Measurements from ENCODE around the gene ARL5B.

Gene ARL5B

DNA sequence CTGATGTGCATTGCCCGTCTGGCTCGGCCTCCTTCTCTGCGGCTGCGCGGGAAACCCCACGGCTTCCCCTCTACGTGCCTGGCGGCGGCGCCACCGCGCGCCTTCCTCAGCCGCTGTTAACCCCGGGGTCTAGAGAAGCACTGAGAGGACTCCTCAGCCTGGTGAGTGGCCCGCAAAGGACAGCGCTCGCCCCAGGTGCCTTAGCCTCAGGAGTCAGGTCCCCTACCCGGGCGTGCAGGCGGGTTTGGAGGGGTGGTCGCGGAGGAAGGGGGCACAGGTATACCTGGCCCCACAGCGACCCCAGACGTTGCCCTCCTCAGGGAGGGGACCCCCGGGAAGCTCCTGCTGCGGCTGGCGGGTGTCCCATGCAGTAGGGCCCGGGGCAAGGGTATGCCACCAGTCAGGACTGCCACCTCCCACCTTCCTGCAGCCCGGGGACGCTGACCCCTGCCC is 51.0 kb downstream of the ARL5B start:
- TF ChIP-seq, protein P1, sequence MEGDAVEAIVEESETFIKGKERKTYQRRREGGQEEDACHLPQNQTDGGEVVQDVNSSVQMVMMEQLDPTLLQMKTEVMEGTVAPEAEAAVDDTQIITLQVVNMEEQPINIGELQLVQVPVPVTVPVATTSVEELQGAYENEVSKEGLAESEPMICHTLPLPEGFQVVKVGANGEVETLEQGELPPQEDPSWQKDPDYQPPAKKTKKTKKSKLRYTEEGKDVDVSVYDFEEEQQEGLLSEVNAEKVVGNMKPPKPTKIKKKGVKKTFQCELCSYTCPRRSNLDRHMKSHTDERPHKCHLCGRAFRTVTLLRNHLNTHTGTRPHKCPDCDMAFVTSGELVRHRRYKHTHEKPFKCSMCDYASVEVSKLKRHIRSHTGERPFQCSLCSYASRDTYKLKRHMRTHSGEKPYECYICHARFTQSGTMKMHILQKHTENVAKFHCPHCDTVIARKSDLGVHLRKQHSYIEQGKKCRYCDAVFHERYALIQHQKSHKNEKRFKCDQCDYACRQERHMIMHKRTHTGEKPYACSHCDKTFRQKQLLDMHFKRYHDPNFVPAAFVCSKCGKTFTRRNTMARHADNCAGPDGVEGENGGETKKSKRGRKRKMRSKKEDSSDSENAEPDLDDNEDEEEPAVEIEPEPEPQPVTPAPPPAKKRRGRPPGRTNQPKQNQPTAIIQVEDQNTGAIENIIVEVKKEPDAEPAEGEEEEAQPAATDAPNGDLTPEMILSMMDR (IDR thresholded peaks at IDR 0.05): no peak

DNA sequence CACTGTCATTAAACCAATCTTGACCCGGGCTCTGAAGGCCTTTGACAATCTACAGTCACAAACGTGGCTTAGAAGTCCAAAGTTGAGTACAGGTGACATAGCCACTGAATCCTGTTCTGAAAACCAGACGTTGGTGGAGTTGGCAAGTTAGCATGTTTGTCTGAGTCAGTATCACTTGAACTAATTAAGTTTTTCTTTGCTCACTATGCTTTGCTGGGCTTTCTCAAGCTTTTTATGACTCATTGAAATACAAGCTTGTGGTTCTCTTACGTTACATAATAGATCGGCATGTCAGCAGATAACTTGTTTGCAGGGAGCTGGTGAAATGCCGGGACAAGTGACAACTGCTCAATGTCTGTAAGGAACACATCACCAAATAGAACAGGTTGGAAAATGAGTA is 53.8 kb downstream of the ARL5B start:
- TF ChIP-seq, protein P1 (IDR thresholded peaks at IDR 0.05): no peak

DNA sequence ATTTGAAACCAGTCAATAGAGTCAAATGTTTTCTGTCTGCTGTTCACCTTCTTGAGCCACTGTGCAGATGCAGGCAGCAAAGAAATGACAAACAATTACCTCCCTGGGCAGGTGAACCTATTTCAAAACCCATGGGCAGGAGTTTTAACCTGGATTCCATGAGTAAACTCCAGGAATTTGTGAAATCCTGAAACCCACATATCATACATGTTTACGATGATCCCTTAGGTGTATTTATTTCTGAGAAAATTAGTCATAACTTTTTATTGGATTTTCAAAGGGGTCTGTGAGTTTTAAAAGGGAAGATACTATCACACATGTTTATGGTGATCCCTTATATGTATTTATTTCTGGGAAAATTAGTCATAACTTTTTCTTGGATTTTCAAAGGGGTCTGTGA is 59.8 kb downstream of the ARL5B start:
- TF ChIP-seq, protein P1 (IDR thresholded peaks at IDR 0.05): no peak

DNA sequence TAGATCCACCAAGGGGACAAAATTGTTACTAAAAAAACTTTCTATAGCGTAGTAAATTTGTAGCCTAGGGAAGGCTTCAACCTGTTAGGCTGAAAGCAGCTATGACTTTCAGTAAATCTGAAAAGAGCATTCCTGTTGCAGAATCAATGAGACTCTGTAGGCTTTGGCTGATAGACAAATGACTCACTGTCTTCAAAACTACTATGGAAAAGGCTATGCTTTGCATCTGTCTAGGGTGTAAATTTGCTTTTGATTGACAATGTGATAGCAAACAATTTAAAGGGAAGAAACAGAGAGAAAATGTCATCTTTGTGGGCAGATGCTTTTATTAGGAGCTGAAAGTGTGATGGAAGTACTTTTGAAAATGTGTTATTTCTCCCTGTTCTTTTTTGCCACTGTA is 60.6 kb downstream of the ARL5B start:
- TF ChIP-seq, protein P1 (IDR thresholded peaks at IDR 0.05): no peak

DNA sequence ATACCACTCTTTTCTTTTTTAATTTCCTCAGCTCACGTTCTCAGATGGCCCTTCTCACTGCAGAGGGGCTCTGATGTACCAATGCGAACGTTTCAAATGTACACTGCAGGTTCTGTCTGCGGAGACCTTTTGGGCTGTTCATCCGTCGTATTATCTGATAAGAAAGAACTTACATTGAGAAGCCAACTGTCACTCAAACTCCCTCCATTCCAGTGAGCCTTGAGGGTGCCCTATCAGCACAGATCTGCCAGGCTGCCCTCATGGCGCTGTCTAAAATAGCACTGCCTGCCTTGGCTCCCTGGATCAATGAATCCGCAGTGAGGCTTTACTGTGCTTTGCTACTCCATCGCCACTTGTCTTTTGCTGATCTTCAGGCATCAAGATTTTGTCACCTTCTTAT is 61.8 kb downstream of the ARL5B start:
- TF ChIP-seq, protein P1 (IDR thresholded peaks at IDR 0.05): no peak

DNA sequence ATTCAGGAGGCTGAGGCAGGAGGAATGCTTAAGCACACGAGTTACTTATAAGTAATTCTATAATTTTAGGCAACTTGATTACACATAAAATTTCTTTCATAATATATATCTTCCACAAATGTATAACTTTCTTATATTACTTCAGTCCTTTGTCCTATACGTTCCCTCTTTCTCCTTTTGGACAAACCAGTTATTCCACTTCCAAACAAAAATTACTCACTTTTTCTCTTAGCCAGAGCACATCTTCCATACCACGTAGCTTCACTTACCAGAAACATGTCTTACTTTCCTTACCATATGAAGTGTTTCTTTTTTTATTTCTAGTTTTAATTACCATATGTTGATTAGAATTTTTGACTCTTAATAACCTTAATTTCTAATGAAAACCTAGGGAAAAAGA is 64.6 kb downstream of the ARL5B start:
- TF ChIP-seq, protein P1 (IDR thresholded peaks at IDR 0.05): no peak

Data from LNCAP (cell line).